ENCODE results near the gene PAQR8.

DNA sequence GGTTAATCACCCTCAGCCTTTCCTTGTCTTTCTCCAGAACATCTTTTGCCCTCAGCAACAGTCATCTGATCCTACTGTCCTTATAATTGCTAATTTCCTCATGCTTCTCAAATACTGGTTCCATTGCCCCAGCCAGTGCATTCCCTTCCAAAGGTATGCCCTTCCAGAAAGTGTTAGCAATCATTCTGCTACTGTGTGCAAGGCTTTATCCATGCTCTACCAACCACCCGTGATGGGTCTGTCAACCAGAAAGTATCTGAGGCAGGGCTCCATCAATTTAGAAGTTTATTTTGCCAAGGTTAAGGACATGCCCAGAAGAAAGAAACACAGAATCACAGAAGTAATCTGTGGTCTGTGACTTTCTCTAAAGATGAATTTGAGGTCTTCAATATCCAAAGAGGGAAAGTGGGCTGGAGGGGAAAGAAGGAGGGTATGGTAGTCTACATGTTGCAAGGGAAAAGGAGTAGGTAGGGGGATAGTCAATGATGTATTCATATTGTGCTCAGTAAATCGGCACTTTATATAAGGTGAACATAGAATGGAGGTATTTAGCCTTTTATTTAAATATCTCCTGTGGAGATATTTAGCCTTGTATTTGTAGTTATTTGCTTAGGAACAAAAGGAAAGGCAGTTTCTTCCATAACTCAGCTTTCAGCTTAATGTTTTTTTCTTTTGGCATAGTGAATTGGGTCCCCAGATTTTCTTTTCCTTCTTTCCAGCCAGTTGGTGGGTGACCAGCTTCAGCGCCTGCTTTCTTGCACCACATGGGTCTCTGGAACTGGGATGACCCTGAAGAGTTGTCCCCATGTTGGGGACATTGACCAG, 35.2 kb upstream of the PAQR8 start:
- TF ChIP-seq SIN3A (IDR thresholded peaks at IDR 0.05; ENCODE audit: borderline replicate concordance, low read depth, low read length) (no peak), SMC3 (IDR thresholded peaks at IDR 0.05; ENCODE audit: low read depth, low read length) (no peak), FOSL2 (IDR thresholded peaks at IDR 0.05; ENCODE audit: borderline replicate concordance, low read depth) (no peak), TCF12 (IDR thresholded peaks at IDR 0.05) (no peak), ELF1 (IDR thresholded peaks at IDR 0.05) (no peak), EZH2phosphoT487 (IDR thresholded peaks at IDR 0.05; ENCODE audit: borderline replicate concordance, low read depth) (no peak), RAD21 (IDR thresholded peaks at IDR 0.05; ENCODE audit: low read length) (no peak), POLR2AphosphoS5 (IDR thresholded peaks at IDR 0.05; ENCODE audit: low read depth, low read length) (no peak)
- TF ChIP-seq, protein P1, sequence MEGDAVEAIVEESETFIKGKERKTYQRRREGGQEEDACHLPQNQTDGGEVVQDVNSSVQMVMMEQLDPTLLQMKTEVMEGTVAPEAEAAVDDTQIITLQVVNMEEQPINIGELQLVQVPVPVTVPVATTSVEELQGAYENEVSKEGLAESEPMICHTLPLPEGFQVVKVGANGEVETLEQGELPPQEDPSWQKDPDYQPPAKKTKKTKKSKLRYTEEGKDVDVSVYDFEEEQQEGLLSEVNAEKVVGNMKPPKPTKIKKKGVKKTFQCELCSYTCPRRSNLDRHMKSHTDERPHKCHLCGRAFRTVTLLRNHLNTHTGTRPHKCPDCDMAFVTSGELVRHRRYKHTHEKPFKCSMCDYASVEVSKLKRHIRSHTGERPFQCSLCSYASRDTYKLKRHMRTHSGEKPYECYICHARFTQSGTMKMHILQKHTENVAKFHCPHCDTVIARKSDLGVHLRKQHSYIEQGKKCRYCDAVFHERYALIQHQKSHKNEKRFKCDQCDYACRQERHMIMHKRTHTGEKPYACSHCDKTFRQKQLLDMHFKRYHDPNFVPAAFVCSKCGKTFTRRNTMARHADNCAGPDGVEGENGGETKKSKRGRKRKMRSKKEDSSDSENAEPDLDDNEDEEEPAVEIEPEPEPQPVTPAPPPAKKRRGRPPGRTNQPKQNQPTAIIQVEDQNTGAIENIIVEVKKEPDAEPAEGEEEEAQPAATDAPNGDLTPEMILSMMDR (IDR thresholded peaks at IDR 0.05): no peak
- TF ChIP-seq, protein P2, sequence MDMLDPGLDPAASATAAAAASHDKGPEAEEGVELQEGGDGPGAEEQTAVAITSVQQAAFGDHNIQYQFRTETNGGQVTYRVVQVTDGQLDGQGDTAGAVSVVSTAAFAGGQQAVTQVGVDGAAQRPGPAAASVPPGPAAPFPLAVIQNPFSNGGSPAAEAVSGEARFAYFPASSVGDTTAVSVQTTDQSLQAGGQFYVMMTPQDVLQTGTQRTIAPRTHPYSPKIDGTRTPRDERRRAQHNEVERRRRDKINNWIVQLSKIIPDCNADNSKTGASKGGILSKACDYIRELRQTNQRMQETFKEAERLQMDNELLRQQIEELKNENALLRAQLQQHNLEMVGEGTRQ (IDR thresholded peaks at IDR 0.05; ENCODE audit: borderline replicate concordance, low read depth, low read length): no peak
- TF ChIP-seq, protein P3, sequence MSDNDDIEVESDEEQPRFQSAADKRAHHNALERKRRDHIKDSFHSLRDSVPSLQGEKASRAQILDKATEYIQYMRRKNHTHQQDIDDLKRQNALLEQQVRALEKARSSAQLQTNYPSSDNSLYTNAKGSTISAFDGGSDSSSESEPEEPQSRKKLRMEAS (IDR thresholded peaks at IDR 0.05; ENCODE audit: low read depth): no peak
